ENCODE results near the gene PLCB4.

PLCB4 gene

DNA sequence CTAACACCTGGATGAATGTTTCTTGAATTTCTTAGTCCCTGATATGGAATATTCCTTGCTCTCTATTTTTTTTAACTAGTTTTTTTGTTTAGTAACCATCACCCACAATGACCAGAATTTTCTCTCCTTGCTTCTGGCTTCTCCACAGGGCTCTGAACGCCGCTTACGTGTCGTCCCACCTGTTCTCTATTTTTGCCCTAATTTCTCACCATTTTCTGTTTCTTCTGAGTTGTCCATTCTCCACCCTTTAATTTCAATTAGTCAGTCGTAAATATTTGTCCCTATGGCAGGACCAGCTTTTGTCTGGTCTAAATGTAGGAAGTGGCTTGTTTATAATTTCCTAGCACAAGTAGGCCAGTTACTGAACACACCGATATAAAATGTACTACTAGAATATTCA, 52.3 kb downstream of the PLCB4 start:
- Histone ChIP-seq H3K36me3 (ENCODE audit: control insufficient read depth in 1 of 2, insufficient read depth in 2 of 2, low read depth in 1 of 2, low read length in 2 of 2) (peaks cover 0 to 5% of the 10 kb centered on the region in 2 experiments), H4K91ac (ENCODE audit: low read length) (no peak overlapping the region), H3K18ac (ENCODE audit: low read depth in 1 of 2, low read length in 2 of 2) (no peak overlapping the region), H2BK15ac (ENCODE audit: low read depth, poor library complexity, severe bottlenecking) (no peak overlapping the region), H2BK5ac (ENCODE audit: low read depth, low read length, poor library complexity, severe bottlenecking) (no peak overlapping the region), H3K4me1 (ENCODE audit: control insufficient read depth, insufficient read depth, low read depth, low read length) (peaks cover 4% of the 10 kb centered on the region), H3K23ac (ENCODE audit: low read length in 2 of 2) (no peak overlapping the region), H2AK5ac (ENCODE audit: low read length, severe bottlenecking) (no peak overlapping the region), H3K27me3 (ENCODE audit: control insufficient read depth in 1 of 2, insufficient read depth in 1 of 2, low read length in 2 of 2) (no peaks in the 10 kb centered on the region), H3K79me1 (replicated peaks; ENCODE audit: low read length, poor library complexity, severe bottlenecking) (peaks cover 8% of the 10 kb centered on the region), H3K14ac (ENCODE audit: low read length in 2 of 2) (no peak overlapping the region), H3K27ac (ENCODE audit: low read length, poor library complexity, severe bottlenecking) (no peak overlapping the region), H2BK12ac (ENCODE audit: low read length in 2 of 2) (no peak overlapping the region), H4K8ac (ENCODE audit: low read length) (no peak overlapping the region), H3K9ac (ENCODE audit: low read length) (no peak overlapping the region), H2BK120ac (ENCODE audit: low read depth, low read length) (no peak overlapping the region), H3K4ac (ENCODE audit: low read depth in 1 of 2, low read length in 2 of 2) (no peak overlapping the region), H2AFZ (ENCODE audit: low read depth, low read length) (no peak overlapping the region), H3K4me2 (ENCODE audit: low read length, poor library complexity, severe bottlenecking) (no peak overlapping the region), H3K9me3 (ENCODE audit: control insufficient read depth, low read length) (no peaks in the 10 kb centered on the region), H3K4me3 (ENCODE audit: insufficient read depth in 1 of 2, low read depth in 1 of 2, low read length in 2 of 2) (no peak overlapping the region)
- DNase-seq, result no peak
- WGBS, result 97% methylated on average over 4 of the region's 6 CpGs

DNA sequence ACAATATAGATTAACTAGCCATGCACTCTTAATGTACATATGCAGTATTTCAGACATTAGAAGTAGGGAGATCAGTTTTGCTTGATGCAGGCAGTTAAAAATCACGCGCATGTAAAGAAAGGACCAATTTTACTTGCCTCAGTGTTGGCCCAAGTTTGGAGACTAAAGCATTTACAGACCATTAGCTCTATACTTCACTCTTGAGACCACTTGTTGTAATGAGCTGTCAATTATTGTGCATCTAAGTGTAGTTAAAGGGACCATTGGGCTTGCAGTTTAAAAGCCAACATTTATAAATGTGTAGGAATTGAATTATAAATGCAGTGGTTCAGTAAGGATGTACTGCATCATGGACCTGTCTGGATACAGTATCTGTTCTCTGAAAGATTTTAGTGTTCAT, 53.7 kb downstream of the PLCB4 start:
- no peak overlapping the region for H4K91ac ChIP-seq (ENCODE audit: low read length)
- H2BK120ac ChIP-seq (ENCODE audit: low read depth, low read length), result no peak overlapping the region
- no peak overlapping the region for H3K9ac ChIP-seq (ENCODE audit: low read length)
- no peak overlapping the region for H3K14ac ChIP-seq (ENCODE audit: low read length in 2 of 2)
- no peak overlapping the region for H2AFZ ChIP-seq (ENCODE audit: low read depth, low read length)
- H2AK5ac ChIP-seq (ENCODE audit: low read length, severe bottlenecking), result no peak overlapping the region
- H3K18ac ChIP-seq (ENCODE audit: low read depth in 1 of 2, low read length in 2 of 2), result no peak overlapping the region
- no peak overlapping the region for H3K4me2 ChIP-seq (ENCODE audit: low read length, poor library complexity, severe bottlenecking)
- H2BK15ac ChIP-seq (ENCODE audit: low read depth, poor library complexity, severe bottlenecking), result no peak overlapping the region
- H3K4ac ChIP-seq (ENCODE audit: low read depth in 1 of 2, low read length in 2 of 2), result no peak overlapping the region
- H2BK5ac ChIP-seq (ENCODE audit: low read depth, low read length, poor library complexity, severe bottlenecking), result no peak overlapping the region
- no peaks in the 10 kb centered on the region for H3K27me3 ChIP-seq (ENCODE audit: control insufficient read depth in 1 of 2, insufficient read depth in 1 of 2, low read length in 2 of 2)
- H3K36me3 ChIP-seq (ENCODE audit: control insufficient read depth in 1 of 2, insufficient read depth in 2 of 2, low read depth in 1 of 2, low read length in 2 of 2), result peaks cover 0 to 5% of the 10 kb centered on the region in 2 experiments
- peaks cover 2% of the 10 kb centered on the region for H3K4me1 ChIP-seq (ENCODE audit: control insufficient read depth, insufficient read depth, low read depth, low read length)
- peaks cover 8% of the 10 kb centered on the region for H3K79me1 ChIP-seq (replicated peaks; ENCODE audit: low read length, poor library complexity, severe bottlenecking)
- no peak overlapping the region for H2BK12ac ChIP-seq (ENCODE audit: low read length in 2 of 2)
- DNase-seq, result no peak
- H3K23ac ChIP-seq (ENCODE audit: low read length in 2 of 2), result no peak overlapping the region
- H4K8ac ChIP-seq (ENCODE audit: low read length), result no peak overlapping the region
- no peak overlapping the region for H3K27ac ChIP-seq (ENCODE audit: low read length, poor library complexity, severe bottlenecking)
- WGBS, result 100% methylated on average over 2 of the region's 2 CpGs
- no peaks in the 10 kb centered on the region for H3K9me3 ChIP-seq (ENCODE audit: control insufficient read depth, low read length)
- H3K4me3 ChIP-seq (ENCODE audit: insufficient read depth in 1 of 2, low read depth in 1 of 2, low read length in 2 of 2), result no peak overlapping the region

DNA sequence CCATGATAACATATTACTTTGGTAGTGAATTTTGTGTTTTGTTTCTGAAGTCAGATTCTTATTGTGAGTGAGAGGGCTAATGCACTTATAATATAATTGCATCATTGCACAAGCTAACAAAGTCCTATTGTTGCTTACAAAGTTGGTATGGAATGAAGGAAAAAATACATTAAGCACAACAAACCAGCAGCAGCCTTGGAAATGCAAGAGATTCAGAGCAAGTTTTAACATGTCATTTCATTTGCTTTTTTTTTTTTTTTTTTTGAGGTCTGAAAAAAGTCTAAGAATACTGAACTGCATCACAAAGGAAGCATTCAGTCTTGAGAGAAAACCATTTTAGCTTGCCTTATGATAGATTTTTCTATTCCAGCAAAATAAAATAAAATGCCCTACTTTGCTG, 57.6 kb downstream of the PLCB4 start:
- Histone ChIP-seq H3K23ac (ENCODE audit: low read length in 2 of 2) (no peak overlapping the region), H3K27ac (ENCODE audit: low read length, poor library complexity, severe bottlenecking) (no peak overlapping the region), H2AFZ (ENCODE audit: low read depth, low read length) (no peak overlapping the region), H2BK5ac (ENCODE audit: low read depth, low read length, poor library complexity, severe bottlenecking) (no peak overlapping the region), H2BK12ac (ENCODE audit: low read length in 2 of 2) (no peak overlapping the region), H2BK120ac (ENCODE audit: low read depth, low read length) (no peak overlapping the region), H4K91ac (ENCODE audit: low read length) (no peak overlapping the region), H2AK5ac (ENCODE audit: low read length, severe bottlenecking) (no peak overlapping the region), H2BK15ac (ENCODE audit: low read depth, poor library complexity, severe bottlenecking) (no peak overlapping the region), H3K36me3 (ENCODE audit: control insufficient read depth in 1 of 2, insufficient read depth in 2 of 2, low read depth in 1 of 2, low read length in 2 of 2) (no peaks in the 10 kb centered on the region), H3K9me3 (ENCODE audit: control insufficient read depth, low read length) (peaks cover 8% of the 10 kb centered on the region), H3K27me3 (ENCODE audit: control insufficient read depth in 1 of 2, insufficient read depth in 1 of 2, low read length in 2 of 2) (no peaks in the 10 kb centered on the region), H3K4ac (ENCODE audit: low read depth in 1 of 2, low read length in 2 of 2) (no peak overlapping the region), H3K9ac (ENCODE audit: low read length) (no peak overlapping the region), H3K4me1 (ENCODE audit: control insufficient read depth, insufficient read depth, low read depth, low read length) (peaks cover 3% of the 10 kb centered on the region), H3K4me2 (ENCODE audit: low read length, poor library complexity, severe bottlenecking) (no peak overlapping the region), H3K18ac (ENCODE audit: low read depth in 1 of 2, low read length in 2 of 2) (no peak overlapping the region), H3K14ac (ENCODE audit: low read length in 2 of 2) (no peak overlapping the region), H4K8ac (ENCODE audit: low read length) (no peak overlapping the region), H3K4me3 (ENCODE audit: insufficient read depth in 1 of 2, low read depth in 1 of 2, low read length in 2 of 2) (no peak overlapping the region), H3K79me1 (replicated peaks; ENCODE audit: low read length, poor library complexity, severe bottlenecking) (peaks cover 11% of the 10 kb centered on the region)
- DNase-seq, result no peak

DNA sequence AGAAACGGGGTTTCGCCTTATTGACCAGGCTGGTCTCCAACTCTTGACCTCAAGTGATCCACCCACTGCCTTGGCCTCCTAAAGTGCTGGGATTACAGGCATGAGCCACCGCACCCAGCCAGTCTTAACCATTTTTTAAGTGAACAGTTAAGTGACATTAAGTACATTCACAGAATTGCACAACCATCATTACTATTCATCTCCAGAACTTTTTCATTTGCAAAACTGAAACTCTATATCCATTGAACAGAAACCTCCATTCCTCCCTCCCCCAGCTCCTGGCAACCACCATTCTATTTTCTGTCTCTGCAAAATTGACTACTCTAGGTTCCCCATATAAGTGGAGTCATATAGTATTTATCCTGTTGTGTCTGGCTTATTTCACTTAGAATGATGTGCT, 59.7 kb downstream of the PLCB4 start:
- 97% methylated on average over 3 of the region's 3 CpGs for WGBS
- H2BK5ac ChIP-seq (ENCODE audit: low read depth, low read length, poor library complexity, severe bottlenecking), result no peak overlapping the region

More for the DNA sequence above, 59.7 kb downstream of the PLCB4 start:
- no peak for DNase-seq
- no peak overlapping the region for H3K9ac ChIP-seq (ENCODE audit: low read length)
- H3K4me2 ChIP-seq (ENCODE audit: low read length, poor library complexity, severe bottlenecking), result no peak overlapping the region
- no peak overlapping the region for H2BK120ac ChIP-seq (ENCODE audit: low read depth, low read length)
- no peak overlapping the region for H3K4me3 ChIP-seq (ENCODE audit: insufficient read depth in 1 of 2, low read depth in 1 of 2, low read length in 2 of 2)
- H3K23ac ChIP-seq (ENCODE audit: low read length in 2 of 2), result no peak overlapping the region
- no peaks in the 10 kb centered on the region for H3K36me3 ChIP-seq (ENCODE audit: control insufficient read depth in 1 of 2, insufficient read depth in 2 of 2, low read depth in 1 of 2, low read length in 2 of 2)
- H3K27me3 ChIP-seq (ENCODE audit: control insufficient read depth in 1 of 2, insufficient read depth in 1 of 2, low read length in 2 of 2), result no peaks in the 10 kb centered on the region
- no peak overlapping the region for H3K4ac ChIP-seq (ENCODE audit: low read depth in 1 of 2, low read length in 2 of 2)
- no peak overlapping the region for H3K27ac ChIP-seq (ENCODE audit: low read length, poor library complexity, severe bottlenecking)
- H2AK5ac ChIP-seq (ENCODE audit: low read length, severe bottlenecking), result no peak overlapping the region
- H3K18ac ChIP-seq (ENCODE audit: low read depth in 1 of 2, low read length in 2 of 2), result no peak overlapping the region
- no peak overlapping the region for H2BK12ac ChIP-seq (ENCODE audit: low read length in 2 of 2)
- no peak overlapping the region for H3K14ac ChIP-seq (ENCODE audit: low read length in 2 of 2)
- H3K4me1 ChIP-seq (ENCODE audit: control insufficient read depth, insufficient read depth, low read depth, low read length), result peaks cover 3% of the 10 kb centered on the region
- H2BK15ac ChIP-seq (ENCODE audit: low read depth, poor library complexity, severe bottlenecking), result no peak overlapping the region
- peaks cover 24% of the 10 kb centered on the region for H3K9me3 ChIP-seq (ENCODE audit: control insufficient read depth, low read length)
- H2AFZ ChIP-seq (ENCODE audit: low read depth, low read length), result no peak overlapping the region
- no peak overlapping the region for H4K91ac ChIP-seq (ENCODE audit: low read length)
- no peak overlapping the region for H4K8ac ChIP-seq (ENCODE audit: low read length)
- peaks cover 14% of the 10 kb centered on the region for H3K79me1 ChIP-seq (replicated peaks; ENCODE audit: low read length, poor library complexity, severe bottlenecking)
